Activated CD4-positive, alpha-beta T cell treated with anti-CD3 and anti-CD28 coated beads for 36 hours (primary cell): ENCODE data around the gene GRK4. TPM values are rescaled to one million over a fixed set of nuclear protein-coding genes. Genes with fewer than 3 reads are reported as not detected.
"Not testable (repeated sequence)": the region's sequence is repeated elsewhere in the genome, so short reads cannot be mapped to it uniquely, and the experiment has no call there.

Source experiments
- ATAC-seq: fragments of 200-7000 bp; cut with Tn5 transposase; one replicate; pipeline ENCODE4 v1.10.0; 2021; ENCODE audit warnings: mild to moderate bottlenecking, moderate library complexity
- CTCF ChIA-PET: fragments of 350-600 bp; sonication (Branson Sonifier 250); formaldehyde crosslinking; loops from one replicate; lab custom pipeline; 2021; ENCODE audit warnings: antibody characterized with exemption; lab: Charles Lee
- POLR2A ChIA-PET: fragments of 350-600 bp; sonication (Branson Sonifier 250); formaldehyde crosslinking; loops from one replicate; lab custom pipeline; 2021; ENCODE audit warnings: antibody characterized with exemption, inconsistent platforms; lab: Charles Lee
- DNase-seq: peaks from one replicate; pipeline ENCODE4 v3.0.0-alpha.2; 2020
- H3K27ac Mint-ChIP-seq: one replicate; pipeline ENCODE4 v1.8.0; 2021; ENCODE audit warnings: mixed read lengths
- H3K27me3 Mint-ChIP-seq: one replicate; pipeline ENCODE4 v1.8.0; 2021; ENCODE audit warnings: mixed read lengths
- H3K36me3 Mint-ChIP-seq: one replicate; pipeline ENCODE4 v1.8.0; 2021; ENCODE audit warnings: low read depth, mixed read lengths
- H3K4me1 Mint-ChIP-seq: one replicate; pipeline ENCODE4 v1.8.0; 2021; ENCODE audit warnings: mixed read lengths
- H3K4me3 Mint-ChIP-seq: one replicate; pipeline ENCODE4 v1.8.0; 2021; ENCODE audit warnings: mild to moderate bottlenecking, moderate library complexity, mixed read lengths
- H3K9me3 Mint-ChIP-seq: one replicate; pipeline ENCODE4 v1.8.0; 2021; ENCODE audit warnings: low read depth, mixed read lengths
- intact Hi-C, 2 experiments: fragments of 100-400 bp; cut with DNase I in 1 of 2; cut with micrococcal nuclease in 1 of 2; formaldehyde crosslinking; loops; one replicate each; pipeline versions ENCODE4 v1.14.2 to v1.15.1; 2022 to 2024; cut with DNase I, micrococcal nuclease
- total RNA-seq, 2 experiments: library from RNA; stranded (reverse); gene quantifications; one replicate each; pipeline ENCODE4 v1.2.3, GENCODE V29; 2021

GRK4 gene
- total RNA-seq, 2 experiments from 2014 or later: 2.4 to 2.5 TPM

GRCh38 chr4:2937146-2937857, 26.1 kb upstream of the GRK4 start:
- peak; percentile 54 for DNase-seq
- CTCF ChIA-PET: interaction anchor here (0.7 to 3.8 kb wide), 7 partner anchors 7 to 173 kb away, joined by 3 to 45 read pairs (median 8); no protein-coding TSS in a partner anchor
- Mint-ChIP-seq H3K27ac (peak overlapping the region; percentile 95), H3K4me1 (peaks cover 52% of the 10 kb centered on the region), H3K27me3 (no peaks in the 10 kb centered on the region), H3K9me3 (no peaks in the 10 kb centered on the region), H3K36me3 (peaks cover 69% of the 10 kb centered on the region), H3K4me3 (peak overlapping the region; percentile 90)
- ATAC-seq: no peak
- POLR2A ChIA-PET: interaction anchor here (1.0 to 3.7 kb wide), 7 partner anchors 10 to 191 kb away, joined by 4 to 40 read pairs (median 7); partner anchors contain the start of genes GRK4 and NOP14
- intact Hi-C loops: loop anchor here (2.0 to 10.0 kb wide), 6 partner anchors 90 to 1215 kb away; partner anchors contain the start of genes TACC3 (in 1 of the 2) and TMEM129 (in 1 of the 2)

- ATAC-seq: no peak
- no peak for DNase-seq
- ChIA-PET CTCF (interaction anchor here (0.7 to 3.8 kb wide), 4 partner anchors 16 to 182 kb away, joined by 3 to 45 read pairs (median 4); partner anchors contain the start of gene TNIP2), POLR2A (interaction anchor here (3.7 kb wide), 1 partner anchor 16 kb away, joined by 40 read pairs; no protein-coding TSS in a partner anchor)
- peaks cover 51% of the 10 kb centered on the region for H3K4me1 Mint-ChIP-seq
- no peaks in the 10 kb centered on the region for H3K9me3 Mint-ChIP-seq
- H3K27ac Mint-ChIP-seq: no peak overlapping the region
- peak overlapping the region; percentile 90 for H3K4me3 Mint-ChIP-seq
- intact Hi-C loops: loop anchor here (2.0 to 10.0 kb wide), 6 partner anchors 91 to 1216 kb away; partner anchors contain the start of genes TACC3 (in 1 of the 2) and TMEM129 (in 1 of the 2)
- H3K27me3 Mint-ChIP-seq: no peaks in the 10 kb centered on the region
- peaks cover 72% of the 10 kb centered on the region for H3K36me3 Mint-ChIP-seq
These were observed 25.4 kb upstream of the GRK4 start for GRCh38 chr4:2937986-2938385.

- CTCF ChIA-PET: interaction anchor here (0.7 to 3.8 kb wide), 3 partner anchors 15 to 182 kb away, joined by 3 to 45 read pairs (median 3); partner anchors contain the start of gene TNIP2
- not testable (repeated sequence) for H3K27ac Mint-ChIP-seq, H3K9me3 Mint-ChIP-seq, DNase-seq, H3K27me3 Mint-ChIP-seq, ATAC-seq, H3K4me3 Mint-ChIP-seq
- POLR2A ChIA-PET: interaction anchor here (0.7 to 3.7 kb wide), 2 partner anchors 12 to 16 kb away, joined by 4 to 40 read pairs; no protein-coding TSS in a partner anchor
- H3K4me1 Mint-ChIP-seq: peaks cover 47% of the 10 kb centered on the region
- peaks cover 71% of the 10 kb centered on the region for H3K36me3 Mint-ChIP-seq
- intact Hi-C loops: loop anchor here (5.0 to 10.0 kb wide), 4 partner anchors 91 to 1216 kb away; partner anchors contain the start of genes TACC3 (in 1 of the 2) and TMEM129 (in 1 of the 2)
These were observed 25.0 kb upstream of the GRK4 start for GRCh38 chr4:2938411-2938810.

GRCh38 chr4:2938906-2939305, 24.5 kb upstream of the GRK4 start:
- peak overlapping the region; percentile 77 for H3K27ac Mint-ChIP-seq
- ATAC-seq: no peak
- intact Hi-C loops: loop anchor here (5.0 to 10.0 kb wide), 4 partner anchors 92 to 1217 kb away; partner anchors contain the start of genes TACC3 (in 1 of the 2) and TMEM129 (in 1 of the 2)
- H3K9me3 Mint-ChIP-seq: no peaks in the 10 kb centered on the region
- H3K4me3 Mint-ChIP-seq: no peak overlapping the region
- peaks cover 47% of the 10 kb centered on the region for H3K4me1 Mint-ChIP-seq
- DNase-seq: no peak
- ChIA-PET POLR2A (interaction anchor here (0.7 to 1.1 kb wide), 2 partner anchors 11 to 23 kb away, joined by 4 to 5 read pairs; no protein-coding TSS in a partner anchor), CTCF (interaction anchor here (1.4 kb wide), 1 partner anchor 175 kb away, joined by 3 read pairs; no protein-coding TSS in a partner anchor)
- peaks cover 73% of the 10 kb centered on the region for H3K36me3 Mint-ChIP-seq
- no peaks in the 10 kb centered on the region for H3K27me3 Mint-ChIP-seq

GRCh38 chr4:2939383-2940243, 23.8 kb upstream of the GRK4 start:
- Mint-ChIP-seq H3K4me3 (no peak overlapping the region), H3K9me3 (no peaks in the 10 kb centered on the region), H3K36me3 (peaks cover 79% of the 10 kb centered on the region), H3K27ac (peak overlapping the region; percentile 77), H3K4me1 (peaks cover 50% of the 10 kb centered on the region), H3K27me3 (no peaks in the 10 kb centered on the region)
- DNase-seq (peak; percentile 52), ATAC-seq (no peak)
- POLR2A ChIA-PET: interaction anchor here (1.1 kb wide), 1 partner anchor 22 kb away, joined by 5 read pairs; no protein-coding TSS in a partner anchor
- intact Hi-C loops: loop anchor here (5.0 to 10.0 kb wide), 4 partner anchors 92 to 1217 kb away; partner anchors contain the start of genes TACC3 (in 1 of the 2) and TMEM129 (in 1 of the 2)
- CTCF ChIA-PET: interaction anchor here (1.4 kb wide), 1 partner anchor 176 kb away, joined by 3 read pairs; no protein-coding TSS in a partner anchor

GRCh38 chr4:2940267-2941137, 22.9 kb upstream of the GRK4 start:
- Mint-ChIP-seq H3K4me1 (peaks cover 49% of the 10 kb centered on the region), H3K27me3 (no peaks in the 10 kb centered on the region), H3K9me3 (no peaks in the 10 kb centered on the region), H3K4me3 (no peak overlapping the region), H3K36me3 (peaks cover 82% of the 10 kb centered on the region), H3K27ac (peak overlapping the region; percentile 67)
- peak; percentile 3 for DNase-seq
- ATAC-seq: no peak
- POLR2A ChIA-PET: no interaction called here
- CTCF ChIA-PET: interaction anchor here (1.0 kb wide), 1 partner anchor 9 kb away, joined by 3 read pairs; no protein-coding TSS in a partner anchor
- intact Hi-C loops: no loop called here

GRCh38 chr4:2941138-2942036, 22.0 kb upstream of the GRK4 start:
- ChIA-PET CTCF (interaction anchor here (1.0 kb wide), 1 partner anchor 8 kb away, joined by 3 read pairs; no protein-coding TSS in a partner anchor), POLR2A (no interaction called here)
- Mint-ChIP-seq H3K9me3 (no peaks in the 10 kb centered on the region), H3K36me3 (peaks cover 78% of the 10 kb centered on the region), H3K4me1 (peaks cover 40% of the 10 kb centered on the region), H3K4me3 (no peak overlapping the region), H3K27ac (peak overlapping the region; percentile 67), H3K27me3 (no peaks in the 10 kb centered on the region)
- no peak for ATAC-seq
- DNase-seq: no peak
- intact Hi-C loops: no loop called here

- Mint-ChIP-seq H3K36me3 (peaks cover 77% of the 10 kb centered on the region), H3K4me3 (no peak overlapping the region), H3K27me3 (no peaks in the 10 kb centered on the region), H3K4me1 (peaks cover 33% of the 10 kb centered on the region), H3K9me3 (no peaks in the 10 kb centered on the region), H3K27ac (peak overlapping the region; percentile 12)
- DNase-seq: peak; percentile 14
- intact Hi-C loops: no loop called here
- CTCF ChIA-PET: no interaction called here
- POLR2A ChIA-PET: no interaction called here
- peak; percentile 3 for ATAC-seq
These were observed 21.3 kb upstream of the GRK4 start for GRCh38 chr4:2942037-2942531.
